CD4-positive, alpha-beta T cell treated with Interleukin-21 for 1 hour (primary cell): ENCODE data around the gene CROT.

ENCODE experiments used
- DNase-seq: peaks from one replicate; pipeline ENCODE4 v3.0.0-alpha.2; 2020

The CROT gene, protein sequence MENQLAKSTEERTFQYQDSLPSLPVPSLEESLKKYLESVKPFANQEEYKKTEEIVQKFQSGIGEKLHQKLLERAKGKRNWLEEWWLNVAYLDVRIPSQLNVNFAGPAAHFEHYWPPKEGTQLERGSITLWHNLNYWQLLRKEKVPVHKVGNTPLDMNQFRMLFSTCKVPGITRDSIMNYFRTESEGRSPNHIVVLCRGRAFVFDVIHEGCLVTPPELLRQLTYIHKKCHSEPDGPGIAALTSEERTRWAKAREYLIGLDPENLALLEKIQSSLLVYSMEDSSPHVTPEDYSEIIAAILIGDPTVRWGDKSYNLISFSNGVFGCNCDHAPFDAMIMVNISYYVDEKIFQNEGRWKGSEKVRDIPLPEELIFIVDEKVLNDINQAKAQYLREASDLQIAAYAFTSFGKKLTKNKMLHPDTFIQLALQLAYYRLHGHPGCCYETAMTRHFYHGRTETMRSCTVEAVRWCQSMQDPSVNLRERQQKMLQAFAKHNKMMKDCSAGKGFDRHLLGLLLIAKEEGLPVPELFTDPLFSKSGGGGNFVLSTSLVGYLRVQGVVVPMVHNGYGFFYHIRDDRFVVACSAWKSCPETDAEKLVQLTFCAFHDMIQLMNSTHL

DNA sequence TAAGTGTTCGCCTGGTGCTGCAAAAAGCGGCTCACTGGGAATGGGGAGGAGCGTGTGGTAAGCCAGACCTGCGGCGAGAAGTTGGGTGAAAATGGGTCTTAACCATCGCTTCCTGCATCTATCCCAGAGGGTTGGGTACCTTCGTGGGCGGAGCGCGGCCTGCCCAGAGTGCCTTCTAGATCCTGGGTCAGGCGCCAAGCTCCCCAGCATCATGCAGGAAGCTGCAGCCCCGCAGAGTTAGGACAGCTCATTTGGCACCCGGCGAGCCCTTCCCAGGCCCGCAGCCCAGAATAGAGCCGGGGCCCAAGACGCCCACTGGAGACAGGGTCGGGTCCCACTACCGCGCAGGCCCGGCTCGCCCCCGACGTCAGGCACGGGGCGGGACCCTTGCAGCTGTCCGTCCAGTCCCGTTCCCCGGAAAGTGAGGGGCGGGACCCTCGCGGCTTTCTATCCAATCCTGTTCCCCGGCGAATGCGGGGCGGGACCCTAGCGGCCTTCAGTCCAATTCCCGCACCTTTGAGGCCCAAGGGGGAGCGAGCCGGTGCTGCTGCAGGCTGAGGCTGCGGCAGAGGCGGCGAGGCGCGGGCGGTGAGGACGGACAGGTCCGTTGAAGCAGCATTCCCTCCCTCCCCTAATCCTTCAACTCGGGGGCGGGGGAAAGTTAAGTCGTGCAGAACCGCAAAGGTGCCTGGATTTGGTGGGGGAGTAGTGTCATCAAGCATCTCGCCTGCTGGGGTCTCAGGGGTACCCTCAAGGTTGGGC is at the start of gene CROT:
TSS of gene CROT (plus strand) at position 499 of the 762 bp plus-strand sequence. CDS start 3,405 bp downstream, outside the sequence.
- DNase-seq, result peak; percentile 93

DNA sequence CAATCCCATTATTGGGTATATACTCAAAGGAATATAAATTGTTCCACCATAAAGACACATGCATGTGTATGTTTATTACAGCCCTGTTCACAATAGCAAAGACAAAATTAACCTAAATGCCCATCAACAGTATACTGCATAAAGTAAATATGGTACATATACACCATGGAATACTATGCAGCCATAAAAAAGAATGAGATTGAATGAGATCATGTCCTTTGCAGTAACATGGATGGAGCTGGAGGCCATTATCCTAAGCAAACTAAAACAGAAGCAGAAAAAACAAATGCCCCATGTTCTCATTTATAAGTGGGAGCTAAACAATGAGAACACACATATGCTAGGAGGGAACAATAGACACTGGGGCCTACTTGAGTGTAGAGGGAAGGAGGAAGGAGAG is 44.7 kb upstream of the CROT start:
- no peak for DNase-seq

DNA sequence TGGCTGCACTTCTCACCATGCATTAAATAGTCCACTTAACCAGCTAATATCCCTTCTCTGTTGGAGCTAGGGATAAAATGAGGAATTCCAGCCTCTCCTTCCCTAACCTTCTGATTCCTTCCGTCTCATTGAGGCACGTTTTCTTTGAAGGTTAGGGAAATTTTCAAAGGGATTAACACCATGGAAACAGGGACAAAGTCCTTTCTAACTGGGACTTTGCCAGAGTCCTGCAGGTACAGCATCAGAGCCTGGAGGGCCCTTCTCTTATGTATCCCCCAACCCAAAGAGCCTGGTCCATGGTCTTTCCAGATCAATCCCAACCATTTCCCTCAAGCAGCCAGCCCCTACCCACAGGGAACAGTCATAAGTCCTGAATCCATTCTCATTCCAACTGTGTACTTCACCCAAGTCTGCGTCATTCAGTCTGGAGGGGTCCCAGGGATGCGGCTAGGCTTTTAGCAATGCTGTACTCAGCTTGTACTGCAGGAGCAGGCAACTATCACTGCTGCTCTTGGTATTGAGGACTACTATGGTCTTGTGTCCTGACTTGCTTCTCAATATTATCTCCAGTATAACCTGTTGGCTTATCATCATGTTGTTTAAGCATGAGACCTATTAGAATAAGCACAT is 34.6 kb upstream of the CROT start:
- DNase-seq, result no peak

DNA sequence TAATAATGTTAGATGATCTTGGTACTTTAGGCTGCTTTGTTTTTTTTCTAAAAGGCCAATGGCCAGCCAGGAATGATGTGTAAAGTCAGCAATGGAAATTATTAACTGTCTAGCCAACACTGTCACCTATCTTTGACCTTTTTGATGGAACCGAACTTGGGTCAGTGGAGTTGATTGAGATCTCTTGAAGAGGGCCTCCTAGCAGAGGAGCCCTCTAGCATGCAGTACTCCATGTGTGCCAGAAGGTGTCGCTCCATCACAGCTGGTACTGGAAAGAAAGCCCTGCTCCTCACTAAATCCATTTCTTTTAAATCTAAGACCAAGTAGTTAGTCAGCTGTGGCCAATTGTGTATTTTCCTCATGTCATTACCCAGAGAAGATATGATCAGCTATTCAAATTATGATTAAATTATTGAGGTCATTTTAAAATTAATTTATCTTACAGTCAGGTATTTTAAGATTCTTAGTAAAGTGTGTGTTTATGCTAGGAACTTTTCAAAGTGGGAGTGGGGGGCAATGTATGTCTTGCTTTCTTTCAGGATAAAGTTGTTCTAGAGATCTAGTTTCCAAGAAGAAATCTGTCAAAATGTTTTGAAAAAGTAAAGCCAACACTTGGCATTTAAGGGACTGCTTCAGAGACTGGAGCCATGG is 33.1 kb upstream of the CROT start:
- DNase-seq, result peak; percentile 73

DNA sequence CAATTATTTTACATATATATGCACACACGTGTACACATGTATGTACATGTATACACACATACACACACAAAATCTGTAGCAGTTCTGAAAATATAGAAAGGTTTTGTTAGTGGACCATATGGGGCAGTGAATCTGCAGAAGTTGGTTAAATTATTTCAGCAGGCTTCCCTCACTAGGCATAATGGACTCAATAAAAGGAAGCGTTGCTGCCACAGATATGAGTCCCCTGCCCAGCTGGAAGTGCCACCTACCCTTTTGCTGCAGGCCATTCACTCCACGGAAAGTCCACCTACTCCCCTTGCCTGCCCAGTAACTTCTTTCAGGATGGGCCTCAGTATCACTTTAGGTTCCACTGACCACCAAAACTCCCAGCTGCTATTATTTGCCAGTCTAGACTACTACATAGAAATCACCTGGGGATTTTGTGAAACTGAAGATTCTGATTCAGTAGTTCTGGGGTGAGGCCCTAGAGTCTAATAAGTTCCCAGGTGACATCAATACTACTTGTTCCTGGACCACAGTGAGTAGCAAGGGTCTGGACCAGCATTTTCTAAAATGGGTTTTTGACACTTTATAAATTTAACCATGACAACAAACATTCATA is 29.3 kb upstream of the CROT start:
- DNase-seq, result no peak

DNA sequence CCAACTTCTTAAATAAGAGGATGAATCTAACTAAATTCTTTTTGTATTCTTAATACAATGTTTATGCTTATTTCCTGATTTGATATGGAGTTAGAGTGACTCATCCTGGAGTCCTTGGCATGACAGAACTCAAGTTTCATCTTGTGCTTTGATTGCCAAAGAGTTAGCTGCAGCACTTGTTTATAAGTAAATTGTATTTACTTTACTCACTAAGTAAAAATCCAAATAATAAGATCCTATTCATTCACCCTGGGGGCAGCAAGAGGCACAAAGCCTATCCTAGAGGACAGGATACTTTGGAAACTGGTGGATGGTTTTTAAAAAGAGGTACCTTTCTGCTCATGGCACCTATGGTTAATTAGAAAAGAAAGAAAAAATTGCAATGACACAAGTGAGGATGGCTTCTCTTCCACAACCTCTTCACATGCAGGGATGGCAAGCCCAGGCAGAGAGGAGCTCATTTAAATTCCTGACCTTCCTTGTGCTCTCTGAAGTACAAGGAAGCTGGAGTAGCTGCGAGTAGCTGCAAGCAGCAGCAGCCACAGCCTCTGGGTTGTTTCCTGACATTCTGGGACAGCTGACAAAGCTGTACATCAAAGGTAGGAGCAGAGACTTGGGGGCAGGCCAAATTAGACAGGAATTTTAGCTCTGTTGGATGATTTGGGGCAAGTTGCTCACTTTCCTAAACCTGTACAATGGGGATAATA is 28.5 kb upstream of the CROT start:
- no peak for DNase-seq

DNA sequence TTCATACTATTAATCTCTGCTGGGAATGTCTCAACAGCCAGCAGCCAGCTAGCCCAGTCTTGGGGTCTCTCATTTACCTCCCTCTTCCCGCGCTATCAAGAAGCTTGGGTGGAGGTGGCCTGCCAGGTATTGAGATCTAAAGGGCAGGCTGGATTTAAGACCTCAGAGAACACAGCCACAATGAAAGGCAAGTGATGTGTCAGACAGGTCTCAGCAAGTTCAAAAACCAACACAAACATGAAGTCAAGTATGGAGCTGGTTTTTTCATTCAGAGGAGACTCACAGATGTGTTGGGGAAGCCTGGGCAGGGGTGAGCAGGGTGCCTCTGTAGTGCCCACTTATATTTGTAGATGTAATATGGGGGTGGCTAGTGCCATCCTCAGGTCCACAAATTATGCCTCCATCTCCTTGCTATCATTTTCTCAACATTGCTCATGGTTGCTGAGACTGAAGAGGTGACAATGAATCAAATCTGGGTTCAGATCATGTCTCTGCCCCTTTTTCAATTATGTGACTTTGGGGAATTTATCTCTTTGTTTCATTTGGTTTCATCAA is 27.7 kb upstream of the CROT start:
- DNase-seq, result no peak

DNA sequence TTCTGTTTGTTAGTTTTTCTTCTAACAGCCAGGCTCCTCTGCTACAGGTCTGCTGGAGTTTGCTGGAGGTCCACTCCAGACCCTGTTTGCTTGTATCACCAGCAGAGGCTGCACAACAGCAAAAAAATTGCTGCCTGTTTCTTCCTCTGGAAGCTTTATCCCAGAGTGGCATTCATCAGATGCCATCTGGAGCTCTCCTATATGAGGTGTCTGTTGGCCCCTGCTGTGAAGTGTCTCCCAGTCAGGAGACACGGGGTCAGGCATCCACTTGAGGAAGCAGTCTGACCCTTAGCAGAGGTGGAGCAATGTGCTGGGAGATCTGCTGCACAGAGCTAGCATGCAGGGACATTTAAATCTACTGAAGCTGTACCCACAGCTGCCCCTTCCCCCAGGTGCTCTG is 26.7 kb upstream of the CROT start:
- DNase-seq, result no peak

DNA sequence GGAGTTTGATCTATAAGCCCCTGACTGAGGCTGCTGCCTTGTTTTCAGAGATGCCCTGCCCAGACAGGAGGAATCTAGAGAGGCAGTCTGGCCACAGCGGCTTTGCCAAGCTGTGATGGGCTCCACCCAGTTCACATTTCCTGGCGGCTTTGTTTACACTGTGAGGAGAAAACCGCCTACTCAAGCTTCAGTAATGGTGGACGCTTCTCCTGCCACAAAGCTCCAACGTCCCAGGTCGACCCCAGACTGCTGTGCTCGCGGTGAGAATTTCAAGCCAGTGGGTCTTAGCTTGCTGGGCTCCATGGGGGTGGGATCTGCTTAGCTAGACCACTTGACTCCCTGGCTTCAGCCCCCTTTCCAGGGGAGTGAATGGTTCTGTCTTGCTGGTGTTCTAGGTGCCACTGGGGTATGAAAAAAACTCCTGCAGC is 26.3 kb upstream of the CROT start:
- DNase-seq, result peak; percentile 22

DNA sequence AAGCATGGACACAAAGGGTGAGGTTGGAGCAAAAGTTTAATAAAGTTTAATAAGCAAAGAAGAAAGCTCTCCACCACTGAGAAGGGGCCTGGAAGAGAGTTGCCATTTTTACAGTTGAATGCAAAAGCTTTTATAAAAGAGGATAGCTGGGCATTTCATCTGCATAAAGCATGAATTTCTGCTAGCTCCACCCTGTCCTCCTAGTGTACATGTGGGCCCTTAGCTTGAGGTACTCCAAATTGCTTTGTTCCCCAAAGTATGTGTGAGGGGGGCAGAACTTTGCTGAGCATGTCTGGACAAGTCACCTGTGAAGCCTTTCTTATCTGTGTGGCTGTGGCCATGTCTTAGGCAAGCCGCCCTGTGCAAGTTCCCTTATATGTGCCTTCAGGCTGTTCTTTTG is 22.6 kb upstream of the CROT start:
- no peak for DNase-seq

DNA sequence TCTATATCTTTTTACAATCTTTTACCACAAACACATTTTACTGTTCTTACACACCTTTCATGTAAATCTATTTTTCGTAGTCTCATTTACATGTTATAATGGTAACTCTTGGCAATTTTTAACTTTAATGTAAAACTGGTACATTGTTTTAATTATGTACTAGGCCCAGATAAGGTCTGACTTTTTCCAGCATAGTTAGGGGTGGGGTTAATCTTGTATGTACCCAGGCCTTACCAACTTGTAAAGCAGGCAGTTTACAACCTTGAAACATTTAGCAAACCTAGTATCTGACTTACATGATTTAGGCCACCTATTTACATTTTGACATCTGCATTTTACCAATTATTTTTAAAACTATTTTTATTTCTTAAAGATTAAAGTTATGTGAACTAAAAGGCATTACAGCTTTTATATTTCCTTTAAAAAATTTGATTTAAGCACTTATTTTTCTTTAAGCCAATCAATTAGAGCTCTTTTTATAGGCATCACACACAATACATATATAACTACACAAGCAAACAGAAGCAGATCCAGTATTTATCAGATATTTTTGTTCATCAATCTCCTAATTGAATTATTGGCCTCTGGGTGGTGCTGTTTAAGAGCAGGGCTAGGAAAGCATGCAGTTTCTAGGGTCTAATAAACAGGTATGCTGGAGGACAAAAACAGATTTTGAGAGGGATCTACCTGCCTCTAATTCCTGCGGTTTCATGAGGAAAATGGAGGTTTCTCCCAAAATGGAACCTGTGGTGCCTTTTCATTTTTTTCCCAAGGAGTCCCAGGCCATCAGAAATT is 19.7 kb upstream of the CROT start:
- DNase-seq, result no peak

DNA sequence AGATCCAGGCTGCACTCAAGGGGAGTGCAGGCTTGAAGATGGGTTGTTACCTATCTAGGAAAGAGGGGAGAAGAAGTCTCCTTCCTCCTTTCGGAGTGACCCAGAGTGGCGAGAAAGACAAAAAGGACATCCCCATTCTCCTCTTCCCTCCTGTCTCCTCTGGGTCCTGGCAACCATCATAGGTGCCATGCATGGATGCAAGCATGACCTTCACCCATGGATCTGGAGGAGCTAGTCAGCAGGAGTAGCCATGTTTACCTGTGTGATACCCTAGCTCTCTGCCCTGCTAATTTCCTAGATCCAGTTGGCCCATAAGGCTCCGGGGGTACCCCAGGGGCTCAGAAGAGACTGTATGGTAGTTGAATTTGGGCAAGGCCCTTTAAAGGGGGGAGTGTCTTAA is 17.2 kb upstream of the CROT start:
- no peak for DNase-seq

DNA sequence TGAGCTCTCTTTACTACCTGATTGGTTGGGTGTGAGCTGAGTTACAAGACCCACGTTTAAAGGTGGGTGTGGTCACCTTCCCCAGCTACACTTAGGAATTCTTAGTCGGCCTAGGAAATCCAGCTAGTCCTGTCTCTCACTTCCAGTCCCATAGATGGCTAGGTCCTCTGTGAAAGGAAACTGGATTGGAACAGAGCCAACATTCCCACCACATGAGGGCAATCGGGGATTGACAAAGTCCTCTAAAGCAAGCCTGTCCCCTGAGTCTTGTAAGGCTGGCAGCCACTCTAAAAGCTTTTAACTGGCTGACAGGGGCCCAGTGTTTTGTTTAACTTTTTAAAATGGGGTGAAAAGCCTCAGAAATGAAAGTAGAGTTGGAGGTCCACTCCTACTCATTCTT is 15.1 kb upstream of the CROT start:
- DNase-seq, result no peak

DNA sequence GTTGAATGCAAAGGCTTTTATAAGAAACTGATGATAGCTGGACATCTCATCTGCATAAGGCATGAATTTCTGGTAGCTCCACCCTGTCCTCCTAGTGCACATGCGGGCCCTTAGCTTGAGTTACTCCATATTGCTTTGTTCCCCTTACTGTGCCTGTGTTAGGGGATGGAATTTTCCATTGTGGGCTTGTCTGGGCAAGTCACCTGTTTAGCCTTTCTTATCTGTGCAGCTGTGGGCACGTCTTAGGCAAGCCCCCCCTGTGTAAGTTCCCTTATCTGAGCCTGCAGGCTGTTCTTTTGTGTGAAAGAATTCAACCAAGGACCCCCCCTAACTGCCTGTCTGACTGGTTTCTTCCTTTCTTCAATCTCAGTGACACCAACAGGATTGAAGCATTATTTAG is 14.5 kb upstream of the CROT start:
- no peak for DNase-seq

DNA sequence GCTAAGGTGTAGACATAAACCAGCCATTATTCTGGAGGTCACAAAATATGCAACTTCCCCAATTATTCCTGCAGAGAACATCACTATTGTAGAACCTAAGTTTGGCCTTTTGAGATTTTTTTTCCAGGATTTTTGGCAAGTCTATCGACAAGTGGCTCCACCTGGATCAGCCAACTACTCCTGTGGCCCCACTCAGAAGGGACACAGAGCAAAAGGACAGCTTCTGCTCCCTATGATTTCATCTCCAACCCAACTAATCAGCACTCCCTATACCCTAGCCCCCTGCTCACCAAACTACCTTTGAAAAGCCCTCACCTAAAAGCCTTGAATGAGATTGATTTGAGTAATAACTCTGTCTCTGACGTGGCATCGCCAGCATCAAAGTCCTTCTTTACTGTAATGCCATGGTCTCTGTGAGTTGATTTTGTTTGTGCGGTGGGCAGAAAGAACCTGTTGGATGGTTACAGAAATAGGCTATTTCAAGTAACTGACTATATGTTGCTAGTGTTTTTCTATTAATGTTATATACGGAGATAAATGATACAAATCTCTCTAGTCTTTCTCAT is 13.7 kb upstream of the CROT start:
- no peak for DNase-seq

DNA sequence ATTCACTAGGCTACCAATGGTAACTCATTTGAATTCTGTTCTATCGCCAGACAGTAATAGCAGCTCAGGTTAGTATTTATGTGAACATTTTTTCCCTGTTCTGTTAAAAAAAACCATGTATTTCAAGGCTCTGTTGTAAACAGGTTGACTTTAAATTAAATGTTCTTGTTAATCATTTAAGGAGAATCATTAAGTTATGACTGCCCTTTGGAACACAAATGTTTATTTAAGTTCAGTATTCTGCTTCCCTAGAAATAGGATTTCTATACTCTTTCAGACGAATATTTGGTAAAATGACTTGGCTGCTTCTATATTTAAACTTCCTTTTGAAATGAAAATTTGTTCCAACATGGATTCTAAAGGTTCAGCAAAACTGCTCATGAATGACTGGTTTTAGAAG is 13.1 kb upstream of the CROT start:
- no peak for DNase-seq

DNA sequence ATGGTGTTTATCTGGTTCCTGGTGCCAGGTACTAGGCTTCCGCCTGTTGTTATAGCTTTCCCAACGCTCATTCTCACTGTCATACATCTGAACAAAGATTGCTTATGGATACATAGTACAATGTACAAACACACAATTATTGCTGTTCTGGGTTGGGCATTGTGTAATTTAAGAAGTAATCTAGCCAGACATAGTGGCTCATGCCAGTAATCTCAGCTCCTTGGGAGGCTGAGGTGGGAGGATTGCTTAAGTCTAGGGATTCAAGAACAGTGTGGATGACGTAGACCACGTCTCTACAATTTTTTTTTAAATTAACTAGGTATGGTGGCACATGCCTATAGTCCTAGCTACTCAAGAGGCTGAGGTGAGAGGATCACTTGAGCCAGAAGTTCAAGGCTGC is 9.3 kb upstream of the CROT start:
- DNase-seq, result no peak

DNA sequence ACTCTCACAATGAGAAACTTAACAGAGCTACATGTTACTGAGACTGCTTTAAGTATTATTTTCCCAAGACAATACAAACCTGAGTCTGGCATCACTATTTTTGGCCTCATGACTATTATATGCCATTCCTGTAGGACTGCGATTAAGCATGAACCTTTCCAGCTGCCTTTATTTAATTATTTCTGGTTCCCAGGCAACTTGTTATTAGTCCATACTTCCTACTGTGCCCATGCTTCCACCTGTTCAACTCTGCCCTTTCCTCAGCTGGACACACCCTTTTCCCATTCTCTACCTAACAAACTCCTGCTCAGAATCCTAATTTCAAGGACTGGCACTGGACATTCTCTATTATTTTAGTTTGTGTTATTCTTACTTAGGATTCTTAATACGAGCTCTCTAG is 8.1 kb upstream of the CROT start:
- no peak for DNase-seq

DNA sequence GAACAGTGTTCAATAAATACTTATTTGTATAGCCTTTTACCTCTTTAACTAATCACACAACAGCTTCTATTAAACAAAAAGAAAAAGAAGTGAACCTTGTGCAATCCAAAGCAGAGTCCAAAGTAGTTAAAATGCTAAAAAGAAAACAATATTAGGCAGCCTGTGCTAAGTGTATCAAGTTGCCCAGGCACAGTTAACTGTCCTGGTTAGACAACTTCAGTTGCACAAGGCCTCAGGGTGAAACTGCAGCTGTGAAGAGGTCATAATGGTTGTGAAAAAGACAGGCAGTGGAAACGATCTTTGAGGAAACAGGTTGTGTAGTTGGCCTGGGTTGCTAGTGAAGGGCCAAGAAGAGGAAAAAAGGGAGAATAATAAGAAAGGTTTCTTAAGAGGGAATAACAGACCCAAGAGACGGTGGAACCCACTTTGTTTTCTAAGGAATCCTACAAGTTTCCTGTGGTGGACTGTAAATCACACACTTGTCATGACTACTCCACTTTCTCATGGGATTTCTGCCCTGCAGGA is 6.0 kb upstream of the CROT start:
- DNase-seq, result no peak

DNA sequence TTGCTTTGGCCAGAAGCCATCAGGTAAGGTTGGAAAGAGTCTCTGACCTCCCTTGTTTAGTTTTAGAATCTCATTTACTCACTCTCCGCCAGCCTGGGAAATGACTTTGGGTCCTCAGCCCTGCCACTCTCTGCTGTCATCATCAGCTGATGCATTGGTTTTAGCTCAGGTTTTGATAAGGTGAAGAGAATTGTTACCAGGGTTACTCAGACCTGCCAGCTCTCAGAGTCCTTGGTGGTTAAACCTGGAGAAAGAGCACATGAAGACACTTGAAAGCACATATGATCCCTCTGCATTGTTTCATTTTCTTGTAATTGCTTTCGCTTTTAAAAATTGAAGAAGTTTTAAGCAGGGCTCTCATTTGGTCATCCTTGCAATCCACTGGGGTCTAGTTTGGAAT is 4.0 kb upstream of the CROT start:
- peak; percentile 14 for DNase-seq
